Adipose tissue (tissue), 3 donors: ENCODE measurements around the gene STKLD1. TPM values are rescaled to one million over a fixed set of nuclear protein-coding genes. Genes with fewer than 3 reads are reported as not detected.

Experiments used
- H3K27ac ChIP-seq: one replicate; pipeline ENCODE4 v1.5.1; 2013; ENCODE audit warnings: low read depth, low read length
- WGBS, 3 donors: extraction: QIAGEN DNeasy Blood & Tissue Kit; methylation state at CpG; one replicate each; pipeline ENCODE4 v1.1.7; 2013; 5-methylcytosine and 5-hydroxymethylcytosine counted together
- polyA plus RNA-seq, 3 donors: library from polyadenylated mRNA; stranded (reverse); fragments of 200-250 nt; gene quantifications; one replicate each; pipeline ENCODE4 v1.2.3, GENCODE V29; 2013
- donor health status: healthy with polysubstance abuse.
- donor health status: Bipolar disorder and iron deficiency.
- donor health status: healthy.

STKLD1 gene
- polyA plus RNA-seq, 3 donors = 0.44 to 0.68 (median 0.45) TPM

GRCh38 chr9:133423216-133423615 lies 47.0 kb downstream of the STKLD1 start:
- H3K27ac ChIP-seq = no peak overlapping the region
- 32 to 67% (median 66%) methylated on average over 3 of the region's 3 CpGs for WGBS, 3 donors

DNA sequence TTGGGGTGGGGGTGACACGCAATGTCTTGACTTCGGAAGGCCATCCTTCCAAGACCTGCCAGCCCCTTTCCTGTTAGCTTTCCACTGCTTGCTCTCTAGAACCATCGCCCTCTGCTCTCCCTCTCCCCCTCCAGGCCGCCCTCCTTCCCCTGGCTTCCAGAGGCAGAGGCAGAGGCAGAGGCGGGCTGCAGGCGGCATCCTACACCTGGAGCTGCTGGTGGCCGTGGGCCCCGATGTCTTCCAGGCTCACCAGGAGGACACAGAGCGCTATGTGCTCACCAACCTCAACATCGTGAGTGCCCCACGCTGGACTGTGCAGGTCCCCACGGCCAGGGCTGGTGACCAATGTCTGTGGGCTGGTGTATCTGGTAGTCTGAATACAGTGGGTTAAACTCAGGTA lies 48.0 kb downstream of the STKLD1 start:
- 91 to 95% (median 95%) methylated on average over 11 to 12 of the region's 12 CpGs for WGBS, 3 donors
- no peak overlapping the region for H3K27ac ChIP-seq

DNA sequence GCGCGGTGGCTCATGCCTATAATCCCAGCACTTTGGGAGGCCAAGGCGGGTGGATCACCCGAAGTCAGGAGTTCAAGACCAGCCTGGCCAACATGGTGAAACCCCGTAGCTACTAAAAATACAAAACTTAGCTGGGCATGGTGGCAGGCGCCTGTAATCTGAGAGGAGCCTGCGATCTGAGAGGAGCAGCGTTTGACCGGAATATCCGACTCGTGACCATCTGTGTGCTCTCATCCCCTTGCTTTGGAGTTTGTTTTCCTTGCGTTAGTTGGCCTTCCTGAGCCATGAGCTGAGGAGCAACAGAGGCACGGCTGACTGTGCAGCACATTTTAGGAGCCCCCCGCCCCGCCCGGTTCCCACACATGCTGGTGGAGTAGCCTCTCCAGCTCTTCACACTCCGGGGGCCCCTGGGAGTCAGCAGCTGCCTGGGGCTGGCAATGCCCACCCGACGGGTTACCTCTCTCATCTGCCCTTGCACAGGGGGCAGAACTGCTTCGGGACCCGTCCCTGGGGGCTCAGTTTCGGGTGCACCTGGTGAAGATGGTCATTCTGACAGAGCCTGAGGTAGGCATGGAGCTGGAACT lies 49.0 kb downstream of the STKLD1 start:
- WGBS, 3 donors = 87 to 92% (median 89%) methylated on average over 22 of the region's 22 CpGs
- H3K27ac ChIP-seq = no peak overlapping the region

- WGBS, 3 donors = 81 to 91% (median 87%) methylated on average over 11 of the region's 11 CpGs
- no peak overlapping the region for H3K27ac ChIP-seq
Observed at GRCh38 chr9:133426011-133426410, 49.8 kb downstream of the STKLD1 start.

- 58 to 64% (median 62%) methylated on average over 10 of the region's 10 CpGs for WGBS, 3 donors
- no peak overlapping the region for H3K27ac ChIP-seq
Observed at GRCh38 chr9:133427658-133428348, 51.6 kb downstream of the STKLD1 start.

GRCh38 chr9:133428617-133429101 lies 52.5 kb downstream of the STKLD1 start:
- no peak overlapping the region for H3K27ac ChIP-seq
- WGBS, 3 donors = 0 to 3% (median 2%) methylated on average over 26 to 56 of the region's 57 CpGs

GRCh38 chr9:133429214-133429613 lies 53.0 kb downstream of the STKLD1 start:
- WGBS, 3 donors = 2 to 15% (median 6%) methylated on average over 10 to 17 of the region's 18 CpGs
- H3K27ac ChIP-seq = no peak overlapping the region

GRCh38 chr9:133429641-133430161 lies 53.5 kb downstream of the STKLD1 start:
- 28 to 30% (median 28%) methylated on average over 49 of the region's 49 CpGs for WGBS, 3 donors
- H3K27ac ChIP-seq = no peak overlapping the region

DNA sequence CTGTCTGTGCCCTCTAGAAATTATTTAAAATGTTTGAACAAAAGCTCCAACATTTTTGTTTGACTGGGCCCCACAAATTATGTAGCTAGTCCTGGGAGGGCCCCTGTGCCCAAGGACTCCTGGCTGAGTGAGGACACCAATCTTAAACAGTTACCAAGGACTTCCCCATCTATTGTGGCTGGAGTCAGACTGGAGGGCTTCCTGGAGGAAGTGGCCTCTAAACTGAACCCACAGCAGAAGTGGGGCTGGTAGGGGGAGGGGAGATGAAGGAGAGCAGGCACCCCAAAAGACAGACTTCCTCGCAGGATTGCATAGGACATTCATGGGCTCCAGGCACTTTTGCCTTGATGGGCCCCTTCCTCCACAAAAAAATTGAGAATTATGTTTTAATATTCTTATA lies 54.1 kb downstream of the STKLD1 start:
- 56 to 82% (median 81%) methylated on average over 1 of the region's 1 CpG for WGBS, 3 donors
- no peak overlapping the region for H3K27ac ChIP-seq

DNA sequence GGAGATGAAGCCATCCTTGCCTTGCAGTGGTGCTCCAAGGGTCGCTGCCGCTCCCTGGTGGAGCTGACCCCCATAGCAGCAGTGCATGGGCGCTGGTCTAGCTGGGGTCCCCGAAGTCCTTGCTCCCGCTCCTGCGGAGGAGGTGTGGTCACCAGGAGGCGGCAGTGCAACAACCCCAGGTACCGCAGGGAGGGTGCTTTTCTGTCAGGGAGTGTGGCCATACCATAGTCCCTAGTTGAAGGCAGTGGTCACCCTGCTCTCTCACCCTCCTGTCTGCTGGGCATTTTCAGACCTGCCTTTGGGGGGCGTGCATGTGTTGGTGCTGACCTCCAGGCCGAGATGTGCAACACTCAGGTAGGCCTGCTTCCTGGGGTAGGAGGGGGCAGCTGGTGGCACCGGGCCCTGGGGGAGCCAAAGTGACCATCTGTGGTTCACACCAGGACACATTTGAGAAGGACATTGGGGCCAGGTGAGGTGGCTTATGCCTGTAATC lies 57.2 kb downstream of the STKLD1 start:
- 86 to 90% (median 86%) methylated on average over 11 of the region's 11 CpGs for WGBS, 3 donors
- no peak overlapping the region for H3K27ac ChIP-seq

GRCh38 chr9:133436681-133437080 lies 60.5 kb downstream of the STKLD1 start:
- WGBS, 3 donors = 72 to 85% (median 79%) methylated on average over 11 to 16 of the region's 16 CpGs
- no peak overlapping the region for H3K27ac ChIP-seq

DNA sequence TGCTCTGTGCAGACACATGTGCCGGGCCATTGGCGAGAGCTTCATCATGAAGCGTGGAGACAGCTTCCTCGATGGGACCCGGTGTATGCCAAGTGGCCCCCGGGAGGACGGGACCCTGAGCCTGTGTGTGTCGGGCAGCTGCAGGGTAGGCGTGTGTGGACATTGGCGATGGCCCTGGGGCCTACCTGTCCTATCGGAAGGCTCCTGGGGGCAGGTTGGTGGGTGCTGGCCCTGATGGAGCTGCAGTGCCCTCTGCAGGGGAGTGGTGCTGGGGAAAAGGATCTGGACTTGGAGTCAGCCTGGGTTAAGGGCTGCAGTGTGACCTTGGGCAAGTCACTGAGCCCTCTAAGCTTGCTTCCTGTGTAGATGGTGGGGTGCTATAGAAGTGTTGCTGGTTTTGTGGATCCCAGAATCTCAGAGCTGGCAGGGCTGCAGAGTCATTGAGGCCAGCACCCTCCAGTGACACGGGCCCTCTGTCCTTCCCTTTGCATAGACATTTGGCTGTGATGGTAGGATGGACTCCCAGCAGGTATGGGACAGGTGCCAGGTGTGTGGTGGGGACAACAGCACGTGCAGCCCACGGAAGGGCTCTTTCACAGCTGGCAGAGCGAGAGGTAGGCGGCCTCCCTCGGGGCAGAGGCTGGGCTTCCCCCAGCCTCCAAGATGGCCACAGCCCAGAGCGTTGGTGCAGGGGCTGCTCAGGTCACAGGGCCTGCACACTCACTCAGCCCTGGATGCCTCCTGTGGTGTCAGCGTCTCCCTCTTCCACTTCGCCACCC lies 61.8 kb downstream of the STKLD1 start:
- no peak overlapping the region for H3K27ac ChIP-seq
- WGBS, 3 donors = 87 to 93% (median 91%) methylated on average over 20 of the region's 20 CpGs

DNA sequence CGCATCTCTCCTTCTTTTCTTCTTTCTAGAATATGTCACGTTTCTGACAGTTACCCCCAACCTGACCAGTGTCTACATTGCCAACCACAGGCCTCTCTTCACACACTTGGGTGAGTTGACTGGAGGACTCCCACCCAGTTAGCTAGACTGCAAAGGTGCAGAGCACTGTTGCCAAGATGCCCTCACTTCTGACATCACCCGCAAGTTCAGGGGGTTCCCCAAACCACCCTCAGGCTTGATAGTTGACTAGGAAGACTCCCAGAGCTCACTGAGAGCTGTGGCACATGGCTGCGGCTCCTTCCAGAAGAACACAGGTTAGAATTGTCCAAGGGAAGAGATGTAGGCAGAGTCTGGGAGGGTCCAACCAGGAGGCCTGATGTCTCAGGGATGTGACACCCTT lies 63.2 kb downstream of the STKLD1 start:
- 69 to 83% (median 81%) methylated on average over 4 of the region's 4 CpGs for WGBS, 3 donors
- no peak overlapping the region for H3K27ac ChIP-seq

DNA sequence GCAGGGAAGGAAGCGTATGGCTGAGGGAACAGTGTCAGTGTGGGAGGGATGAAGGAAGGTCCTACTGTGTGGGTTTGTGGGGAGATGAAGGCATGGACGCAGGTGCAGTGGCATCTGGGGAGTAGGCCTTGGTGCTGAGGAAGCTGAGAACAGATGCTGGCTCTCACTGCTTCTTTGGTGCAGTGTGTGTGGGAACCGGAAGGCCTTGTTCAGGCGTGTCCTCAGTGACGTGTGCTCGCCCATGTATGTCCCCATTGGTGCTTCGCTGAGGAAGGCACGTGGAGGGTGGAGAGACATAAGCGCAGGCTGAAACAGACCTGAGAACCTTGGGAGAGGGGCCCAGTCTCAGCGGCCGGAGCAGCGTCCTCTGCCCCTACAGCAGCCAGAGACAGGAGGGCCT lies 64.7 kb downstream of the STKLD1 start:
- WGBS, 3 donors = 92 to 93% (median 92%) methylated on average over 12 of the region's 12 CpGs

GRCh38 chr9:133441571-133441970 lies 65.4 kb downstream of the STKLD1 start:
- 67 to 70% (median 68%) methylated on average over 5 of the region's 5 CpGs for WGBS, 3 donors
- no peak overlapping the region for H3K27ac ChIP-seq

More for the DNA sequence above, 64.7 kb downstream of the STKLD1 start:
- H3K27ac ChIP-seq = no peak overlapping the region

GRCh38 chr9:133443248-133443647 lies 67.1 kb downstream of the STKLD1 start:
- no peak overlapping the region for H3K27ac ChIP-seq
- 84 to 95% (median 95%) methylated on average over 10 to 15 of the region's 15 CpGs for WGBS, 3 donors

- WGBS, 3 donors = 86 to 91% (median 86%) methylated on average over 8 of the region's 8 CpGs
- H3K27ac ChIP-seq = no peak overlapping the region
Observed at GRCh38 chr9:133443982-133444381, 67.8 kb downstream of the STKLD1 start.

DNA sequence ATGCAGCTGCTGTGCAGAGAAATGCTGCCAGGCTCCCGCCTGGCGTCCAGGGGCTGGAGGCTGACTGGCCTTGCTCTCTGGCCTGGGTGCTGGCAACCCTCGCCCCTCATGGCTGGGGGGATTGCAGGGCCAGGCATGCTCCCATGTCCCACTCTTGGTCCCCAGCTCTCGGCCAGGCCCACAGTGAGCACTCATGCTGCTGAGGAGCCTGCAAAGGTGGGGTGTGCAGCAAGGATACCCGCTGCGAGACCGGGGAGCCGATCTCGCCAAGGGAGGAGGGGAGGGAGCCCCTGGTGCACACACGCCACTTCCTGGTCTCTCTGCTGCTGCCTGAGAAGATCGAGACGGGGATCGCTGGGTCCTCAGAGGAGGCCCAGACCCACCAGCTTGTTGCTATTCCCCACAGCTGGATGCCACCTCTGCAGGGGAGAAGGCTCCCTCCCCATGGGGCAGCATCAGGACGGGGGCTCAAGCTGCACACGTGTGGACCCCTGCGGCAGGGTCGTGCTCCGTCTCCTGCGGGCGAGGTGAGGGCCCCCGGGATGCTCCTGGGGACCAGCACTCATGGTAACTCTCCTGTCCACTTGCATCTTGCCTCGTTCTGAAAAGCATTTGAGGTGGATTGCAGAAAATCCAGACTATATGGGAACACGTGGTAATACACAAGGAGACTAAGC lies 69.3 kb downstream of the STKLD1 start:
- WGBS, 3 donors = 77 to 87% (median 83%) methylated on average over 23 of the region's 23 CpGs
- no peak overlapping the region for H3K27ac ChIP-seq
